Astrocyte (in vitro differentiated cells and primary cell): ENCODE data around the gene ANP32A.

Experiments used
- EZH2 ChIP-seq: IDR thresholded peaks from 2 replicates; pipeline ENCODE4 v1.6.1; 2012; ENCODE audit warnings: mild to moderate bottlenecking, low read length, inconsistent platforms; ENCODE audit not compliant: insufficient read depth
- TF ChIP-seq, protein P1 (sequence below): IDR thresholded peaks from 2 replicates; pipeline ENCODE4 v1.5.1; 2011; ENCODE audit warnings: low read depth, mild to moderate bottlenecking, inconsistent platforms, low read length, moderate library complexity; ENCODE audit not compliant: insufficient read depth

DNA sequence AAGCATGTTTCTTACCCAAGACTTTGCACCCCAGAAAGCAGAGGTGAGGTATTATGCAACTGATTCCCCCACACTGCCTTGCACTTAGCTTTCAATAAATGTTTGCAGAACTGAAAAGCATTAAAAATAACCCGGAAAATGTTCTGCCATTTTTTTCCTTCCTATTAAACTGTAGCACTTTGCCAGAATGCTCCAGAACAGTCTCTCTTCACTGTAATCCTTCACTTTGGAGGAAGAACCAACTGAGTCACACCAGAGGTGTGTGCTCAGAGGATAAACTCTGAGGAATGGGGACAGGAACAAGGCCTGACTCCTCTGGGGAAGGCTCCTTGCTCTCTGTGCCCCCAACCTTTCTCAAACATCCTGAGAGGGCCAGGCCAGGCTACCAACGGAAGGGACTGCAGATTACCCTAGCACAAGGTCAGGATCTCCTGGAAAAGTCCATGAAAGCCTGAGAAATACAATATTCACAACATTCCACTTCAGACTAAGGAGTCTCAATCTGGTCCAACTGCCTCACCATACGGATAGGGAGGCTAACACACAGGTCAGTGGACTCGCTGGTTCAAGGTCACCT is 19.0 kb downstream of the ANP32A start:
- TF ChIP-seq, protein P1, sequence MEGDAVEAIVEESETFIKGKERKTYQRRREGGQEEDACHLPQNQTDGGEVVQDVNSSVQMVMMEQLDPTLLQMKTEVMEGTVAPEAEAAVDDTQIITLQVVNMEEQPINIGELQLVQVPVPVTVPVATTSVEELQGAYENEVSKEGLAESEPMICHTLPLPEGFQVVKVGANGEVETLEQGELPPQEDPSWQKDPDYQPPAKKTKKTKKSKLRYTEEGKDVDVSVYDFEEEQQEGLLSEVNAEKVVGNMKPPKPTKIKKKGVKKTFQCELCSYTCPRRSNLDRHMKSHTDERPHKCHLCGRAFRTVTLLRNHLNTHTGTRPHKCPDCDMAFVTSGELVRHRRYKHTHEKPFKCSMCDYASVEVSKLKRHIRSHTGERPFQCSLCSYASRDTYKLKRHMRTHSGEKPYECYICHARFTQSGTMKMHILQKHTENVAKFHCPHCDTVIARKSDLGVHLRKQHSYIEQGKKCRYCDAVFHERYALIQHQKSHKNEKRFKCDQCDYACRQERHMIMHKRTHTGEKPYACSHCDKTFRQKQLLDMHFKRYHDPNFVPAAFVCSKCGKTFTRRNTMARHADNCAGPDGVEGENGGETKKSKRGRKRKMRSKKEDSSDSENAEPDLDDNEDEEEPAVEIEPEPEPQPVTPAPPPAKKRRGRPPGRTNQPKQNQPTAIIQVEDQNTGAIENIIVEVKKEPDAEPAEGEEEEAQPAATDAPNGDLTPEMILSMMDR, result no peak
- TF ChIP-seq EZH2, result no peak
